Hepatocyte (in vitro differentiated cells): Measurements from ENCODE around the gene ZDHHC1. TPM values are rescaled to one million over a fixed set of nuclear protein-coding genes. Genes with fewer than 3 reads are reported as not detected.

Experiments used
- DNase-seq: peaks from one replicate; pipeline ENCODE4 v3.0.0-alpha.2; 2016; ENCODE audit warnings: low spot score
- H2AFZ ChIP-seq: fragments of 200-600 bp; sonication (generic); 2 replicates; pipeline ENCODE4 v1.6.0; 2016; ENCODE audit warnings: antibody characterized with exemption, mild to moderate bottlenecking
- H3K27ac ChIP-seq: fragments of 200-600 bp; sonication (generic); 2 replicates; pipeline ENCODE4 v1.5.1; 2016; ENCODE audit warnings: mild to moderate bottlenecking
- H3K27me3 ChIP-seq: fragments of 200-600 bp; sonication (generic); 2 replicates; pipeline ENCODE4 v1.6.1; 2016
- H3K36me3 ChIP-seq: fragments of 200-600 bp; sonication (generic); replicated peaks from 2 replicates; pipeline ENCODE4 v1.5.1; 2016; ENCODE audit warnings: low read depth; ENCODE audit not compliant: insufficient read depth
- H3K4me1 ChIP-seq: fragments of 200-600 bp; sonication (generic); 2 replicates; pipeline ENCODE4 v1.5.1; 2016; ENCODE audit warnings: mild to moderate bottlenecking, moderate library complexity; ENCODE audit not compliant: insufficient read depth
- H3K4me2 ChIP-seq: fragments of 200-600 bp; sonication (generic); 2 replicates; pipeline ENCODE4 v1.6.0; 2016
- H3K4me3 ChIP-seq: fragments of 200-600 bp; sonication (generic); 2 replicates; pipeline ENCODE4 v1.5.1; 2016; ENCODE audit warnings: mild to moderate bottlenecking
- H3K79me2 ChIP-seq: fragments of 200-600 bp; sonication (generic); 2 replicates; pipeline ENCODE4 v1.6.0; 2017; ENCODE audit warnings: mild to moderate bottlenecking
- H3K9me2 ChIP-seq: fragments of 200-600 bp; sonication (generic); replicated peaks from 2 replicates; pipeline ENCODE4 v1.6.0; 2017; ENCODE audit warnings: mild to moderate bottlenecking; ENCODE audit not compliant: insufficient read depth
- H3K9me3 ChIP-seq: fragments of 200-600 bp; sonication (generic); 2 replicates; pipeline ENCODE4 v1.5.1; 2016; ENCODE audit warnings: low read depth, mild to moderate bottlenecking
- H4K20me1 ChIP-seq: fragments of 200-600 bp; sonication (generic); 2 replicates; pipeline ENCODE4 v1.6.0; 2016; ENCODE audit warnings: mild to moderate bottlenecking; ENCODE audit not compliant: insufficient read depth, poor library complexity, severe bottlenecking
- CTCF ChIP-seq: fragments of 200-600 bp; sonication (generic); IDR thresholded peaks from 2 replicates; pipeline ENCODE4 v1.5.1; 2016; ENCODE audit warnings: antibody characterized with exemption, mild to moderate bottlenecking; ENCODE audit not compliant: poor library complexity
- EZH2 ChIP-seq: fragments of 200-600 bp; sonication (generic); IDR thresholded peaks from 2 replicates; pipeline ENCODE4 v1.6.1; 2016; ENCODE audit warnings: antibody characterized with exemption, mild to moderate bottlenecking, borderline replicate concordance
- EZH2phosphoT487 ChIP-seq: fragments of 200-600 bp; sonication (generic); IDR thresholded peaks from one replicate; pipeline ENCODE4 v1.6.1; 2018; ENCODE audit warnings: antibody characterized with exemption, mild to moderate bottlenecking, low read depth, moderate library complexity; ENCODE audit not compliant: unreplicated experiment, severe bottlenecking
- WGBS: methylation state at CpG from one replicate; pipeline ENCODE4 v1.1.6; 2016; ENCODE audit warnings: low lambda C conversion rate; ENCODE audit errors: missing lambda C conversion rate; 5-methylcytosine and 5-hydroxymethylcytosine counted together
- polyA plus RNA-seq: library from polyadenylated mRNA; unstranded; fragments of >200 nt; fragmentation: Nextera tagmentation; extraction: Ambion mirVana; gene quantifications from 2 replicates; pipeline ENCODE4 v1.2.1, GENCODE V29; 2016
- total RNA-seq: library from RNA; depleted of rRNA; stranded (reverse); fragments of >200 nt; gene quantifications from 2 replicates; pipeline ENCODE4 v1.2.3, GENCODE V29; 2014

ZDHHC1 gene
- total and polyA plus RNA-seq, 2 experiments from 2014 or later, result 5.9 to 10.6 TPM

GRCh38 chr16:67463059-67463458, 46.8 kb upstream of the ZDHHC1 start:
- Histone ChIP-seq H3K9me2 (no peaks in the 10 kb centered on the region), H3K9me3 (no peaks in the 10 kb centered on the region), H2AFZ (no peak overlapping the region), H3K4me2 (no peak overlapping the region), H3K27me3 (no peaks in the 10 kb centered on the region), H4K20me1 (peaks cover 100% of the 10 kb centered on the region), H3K4me1 (peaks cover 39% of the 10 kb centered on the region), H3K4me3 (no peak overlapping the region), H3K36me3 (no peaks in the 10 kb centered on the region), H3K79me2 (peaks cover 93% of the 10 kb centered on the region), H3K27ac (peak overlapping the region; percentile 51)
- no peak for DNase-seq
- no peak for TF ChIP-seq EZH2
- no peak for TF ChIP-seq CTCF
- no peak for TF ChIP-seq EZH2phosphoT487
- WGBS, result 68% methylated on average over 5 of the region's 5 CpGs

GRCh38 chr16:67462279-67462655, 46.0 kb upstream of the ZDHHC1 start:
- no peak for TF ChIP-seq EZH2phosphoT487
- TF ChIP-seq EZH2, result no peak
- no peak for TF ChIP-seq CTCF
- Histone ChIP-seq H3K27ac (peak overlapping the region; percentile 51), H3K79me2 (peaks cover 85% of the 10 kb centered on the region), H3K27me3 (no peaks in the 10 kb centered on the region), H4K20me1 (peaks cover 98% of the 10 kb centered on the region), H3K4me2 (peak overlapping the region; percentile 14), H3K36me3 (no peaks in the 10 kb centered on the region), H2AFZ (no peak overlapping the region), H3K9me3 (no peaks in the 10 kb centered on the region), H3K9me2 (no peaks in the 10 kb centered on the region), H3K4me1 (peaks cover 44% of the 10 kb centered on the region), H3K4me3 (no peak overlapping the region)
- 89% methylated on average over 5 of the region's 5 CpGs for WGBS
- DNase-seq, result no peak

GRCh38 chr16:67461600-67462278, 45.5 kb upstream of the ZDHHC1 start:
- H2AFZ ChIP-seq, result no peak overlapping the region
- 88% methylated on average over 8 of the region's 8 CpGs for WGBS
- no peaks in the 10 kb centered on the region for H3K27me3 ChIP-seq
- H3K9me2 ChIP-seq, result no peaks in the 10 kb centered on the region
- peaks cover 47% of the 10 kb centered on the region for H3K4me1 ChIP-seq
- no peaks in the 10 kb centered on the region for H3K9me3 ChIP-seq
- peaks cover 82% of the 10 kb centered on the region for H3K79me2 ChIP-seq
- H3K4me3 ChIP-seq, result no peak overlapping the region
- peak overlapping the region; percentile 14 for H3K4me2 ChIP-seq
- H3K27ac ChIP-seq, result no peak overlapping the region
- no peaks in the 10 kb centered on the region for H3K36me3 ChIP-seq
- peak; percentile 42 for DNase-seq
- H4K20me1 ChIP-seq, result peaks cover 98% of the 10 kb centered on the region
- no peak for TF ChIP-seq EZH2

GRCh38 chr16:67460961-67461360, 44.7 kb upstream of the ZDHHC1 start:
- Histone ChIP-seq H3K27me3 (no peaks in the 10 kb centered on the region), H3K4me3 (no peak overlapping the region), H3K4me1 (peaks cover 47% of the 10 kb centered on the region), H4K20me1 (peaks cover 98% of the 10 kb centered on the region), H3K9me3 (no peaks in the 10 kb centered on the region), H3K79me2 (peaks cover 77% of the 10 kb centered on the region), H3K36me3 (no peaks in the 10 kb centered on the region), H3K9me2 (no peaks in the 10 kb centered on the region), H3K27ac (no peak overlapping the region), H2AFZ (no peak overlapping the region), H3K4me2 (no peak overlapping the region)
- 100% methylated on average over 2 of the region's 2 CpGs for WGBS
- no peak for DNase-seq
- no peak for TF ChIP-seq CTCF
- TF ChIP-seq EZH2, result no peak
- TF ChIP-seq EZH2phosphoT487, result no peak
